ENCODE data around the gene CDKN3.

Gene CDKN3, protein sequence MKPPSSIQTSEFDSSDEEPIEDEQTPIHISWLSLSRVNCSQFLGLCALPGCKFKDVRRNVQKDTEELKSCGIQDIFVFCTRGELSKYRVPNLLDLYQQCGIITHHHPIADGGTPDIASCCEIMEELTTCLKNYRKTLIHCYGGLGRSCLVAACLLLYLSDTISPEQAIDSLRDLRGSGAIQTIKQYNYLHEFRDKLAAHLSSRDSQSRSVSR

DNA sequence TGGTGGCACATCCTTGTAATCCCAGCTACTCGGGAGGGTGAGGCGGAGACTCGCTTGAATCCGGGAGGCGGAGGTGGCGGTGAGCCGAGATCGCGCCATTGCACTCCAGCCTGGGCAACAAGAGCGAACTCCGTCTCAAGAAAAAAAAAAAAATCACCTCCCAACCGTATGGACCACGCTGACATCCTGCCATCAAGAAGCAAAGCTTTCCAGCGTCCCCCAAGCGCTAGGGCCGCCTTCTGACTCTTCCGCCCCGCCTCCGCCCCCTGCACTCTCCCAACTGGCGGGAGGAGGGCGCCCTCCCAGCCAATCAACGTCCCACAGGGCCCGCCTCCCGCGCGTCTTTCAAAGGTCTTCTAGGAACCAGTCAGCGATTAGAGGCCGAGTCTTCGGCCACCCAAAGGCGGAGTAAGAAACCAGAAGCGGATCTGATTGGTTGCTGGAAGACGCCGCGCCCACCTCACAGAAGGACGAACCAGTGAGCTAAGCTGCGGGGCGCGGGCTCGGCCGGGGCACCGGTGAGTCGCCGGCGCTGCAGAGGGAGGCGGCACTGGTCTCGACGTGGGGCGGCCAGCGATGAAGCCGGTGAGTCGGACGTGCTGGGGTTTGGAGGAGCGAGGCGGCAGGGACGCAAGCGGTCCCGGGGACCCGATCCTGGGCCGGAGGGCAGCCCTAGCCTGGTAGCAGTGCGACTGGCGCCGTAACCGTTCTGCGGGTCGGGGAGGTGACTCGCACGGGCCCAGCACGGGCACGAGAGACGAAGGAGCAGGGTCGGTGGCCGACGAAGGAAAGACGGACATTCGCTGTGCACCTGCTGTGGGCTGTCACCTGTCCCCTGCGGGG is at the start of gene CDKN3:
Gene CDKN3, plus strand, starts transcription at position 515 of the 843 bp plus-strand sequence. Its CDS starts 62 bp downstream, at position 577.
- Mint-ChIP-seq H3K27me3 (peaks cover 1% of the 10 kb centered on the region), H3K27ac (peak within 1 kb of the TSS; percentile 84), H3K9me3 (no peaks in the 10 kb centered on the region), H3K4me3 (peak within 1 kb of the TSS; percentile 88), H3K4me1 (peaks cover 38% of the 10 kb centered on the region), H3K36me3 (peaks cover 14% of the 10 kb centered on the region)
- CTCF ChIA-PET, result interaction anchor here (0.6 to 1.0 kb wide), 2 partner anchors 60 to 102 kb away, joined by 3 read pairs; no protein-coding TSS in a partner anchor
- DNase-seq, result peak; percentile 98

DNA sequence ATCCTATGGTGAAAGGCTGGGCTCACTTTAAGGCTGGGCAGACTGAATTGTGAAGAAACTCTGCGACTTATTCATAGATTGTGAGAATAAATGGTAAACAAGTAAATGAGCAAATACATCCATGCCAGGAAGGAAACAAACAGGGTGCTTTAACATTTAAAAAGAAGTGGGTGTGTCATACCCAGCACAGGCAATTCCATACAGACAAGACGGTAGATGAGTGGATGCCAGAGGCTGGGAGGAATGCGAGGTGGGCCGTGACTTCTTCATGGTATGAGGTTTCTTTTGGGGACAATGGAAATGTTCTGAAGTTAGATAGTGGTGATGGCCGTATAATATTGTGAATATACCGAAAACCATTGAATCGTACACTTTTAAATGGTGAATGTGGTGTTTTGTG is 49.8 kb upstream of the CDKN3 start:
- no peaks in the 10 kb centered on the region for H3K4me1 Mint-ChIP-seq
- no peak for DNase-seq
- no peak overlapping the region for H3K4me3 Mint-ChIP-seq
- no peaks in the 10 kb centered on the region for H3K9me3 Mint-ChIP-seq
- peaks cover 6% of the 10 kb centered on the region for H3K27me3 Mint-ChIP-seq
- CTCF ChIA-PET, result interaction anchor here (0.8 to 2.6 kb wide), 16 partner anchors 9 to 1478 kb away, joined by 3 to 20 read pairs (median 6); no protein-coding TSS in a partner anchor
- no peaks in the 10 kb centered on the region for H3K36me3 Mint-ChIP-seq
- H3K27ac Mint-ChIP-seq, result no peak overlapping the region

DNA sequence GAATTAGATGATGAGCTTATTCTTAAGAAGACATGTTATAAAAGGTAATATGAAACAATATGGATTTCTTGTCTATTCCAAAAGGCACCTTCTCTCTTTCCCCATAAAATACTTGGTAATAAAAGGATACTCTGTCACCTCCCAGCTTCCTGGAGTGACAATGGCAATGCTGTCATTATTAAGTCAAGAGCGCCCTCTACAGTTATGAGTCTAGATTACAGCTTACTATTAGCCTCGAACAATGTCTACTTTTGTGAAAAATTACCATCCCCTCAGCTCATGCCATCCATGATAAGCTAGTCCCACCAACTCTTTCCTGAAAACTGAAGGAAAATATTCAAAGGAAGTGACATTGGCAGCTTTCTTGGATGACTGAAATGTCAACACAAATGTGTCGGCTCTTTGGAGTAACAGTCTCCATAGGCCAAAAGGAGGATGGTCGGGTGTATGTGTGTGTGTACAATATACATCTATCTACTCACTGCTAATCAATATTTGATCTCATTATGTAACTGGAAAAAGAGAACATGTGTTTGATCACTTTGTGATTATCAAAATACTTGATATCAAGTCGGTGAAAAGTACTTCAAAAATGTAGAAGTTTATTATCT is 48.7 kb upstream of the CDKN3 start:
- Mint-ChIP-seq H3K4me1 (peaks cover 4% of the 10 kb centered on the region), H3K27me3 (peaks cover 6% of the 10 kb centered on the region), H3K9me3 (no peaks in the 10 kb centered on the region), H3K36me3 (no peaks in the 10 kb centered on the region), H3K27ac (no peak overlapping the region), H3K4me3 (no peak overlapping the region)
- DNase-seq, result no peak
- CTCF ChIA-PET, result interaction anchor here (0.7 to 2.6 kb wide), 29 partner anchors 8 to 1479 kb away, joined by 3 to 20 read pairs (median 4); no protein-coding TSS in a partner anchor

DNA sequence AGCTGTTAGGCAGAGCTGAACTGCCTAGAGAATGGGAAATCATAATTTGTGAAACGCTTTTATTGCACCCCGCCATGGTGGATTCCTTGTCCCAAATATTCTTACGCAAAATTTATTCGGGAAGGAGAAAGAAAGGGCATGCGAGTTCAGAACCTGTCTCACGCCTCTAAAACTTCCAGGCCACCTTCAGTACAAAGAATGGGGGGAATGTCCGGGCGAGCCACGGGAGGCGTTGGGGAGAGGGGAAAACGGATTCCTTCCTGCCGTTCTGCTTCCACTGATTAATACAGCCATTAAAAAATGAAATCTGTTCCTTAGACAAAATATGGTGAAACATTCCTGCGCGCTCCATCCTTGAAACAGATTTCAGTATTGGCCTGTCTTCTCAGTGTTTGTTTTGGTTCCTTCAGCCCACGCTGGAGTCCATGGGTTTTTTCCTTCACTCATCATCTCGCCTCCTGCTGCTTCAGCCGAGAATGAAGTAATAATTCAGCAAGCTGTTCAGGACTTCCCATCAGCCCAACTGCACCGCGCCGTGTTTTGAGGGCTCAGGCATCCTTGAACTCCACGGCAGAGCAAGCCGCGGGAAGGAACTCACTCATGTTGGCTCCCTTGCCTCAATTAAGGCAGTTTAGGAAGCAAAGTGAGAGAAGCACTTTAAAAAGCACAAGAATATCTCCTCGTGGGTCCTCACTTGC is 47.7 kb upstream of the CDKN3 start:
- Mint-ChIP-seq H3K27ac (no peak overlapping the region), H3K9me3 (no peaks in the 10 kb centered on the region), H3K27me3 (peaks cover 13% of the 10 kb centered on the region), H3K36me3 (no peaks in the 10 kb centered on the region), H3K4me3 (no peak overlapping the region), H3K4me1 (peaks cover 9% of the 10 kb centered on the region)
- CTCF ChIA-PET, result interaction anchor here (1.1 to 2.1 kb wide), 7 partner anchors 11 to 1053 kb away, joined by 4 to 20 read pairs (median 5); no protein-coding TSS in a partner anchor
- no peak for DNase-seq

DNA sequence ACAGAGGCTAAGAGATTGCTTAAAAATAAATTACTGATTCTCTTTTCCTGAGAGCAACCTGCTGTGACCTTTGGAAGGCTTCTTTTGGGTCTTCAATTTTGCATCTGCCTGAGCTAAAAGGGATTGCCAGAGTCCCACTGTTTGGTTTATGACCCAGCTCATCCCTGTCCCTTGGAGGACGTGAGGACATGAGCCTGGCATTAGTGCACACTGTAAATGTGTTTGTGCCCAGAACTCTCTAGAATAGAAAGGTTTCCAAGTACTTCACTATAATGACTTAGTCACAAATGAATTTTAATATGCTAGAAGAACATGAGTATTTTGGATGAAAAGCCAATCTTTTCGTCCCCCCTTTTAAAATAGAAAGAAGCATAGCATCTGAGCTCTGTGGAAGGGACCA is 47.1 kb upstream of the CDKN3 start:
- peaks cover 16% of the 10 kb centered on the region for H3K27me3 Mint-ChIP-seq
- H3K36me3 Mint-ChIP-seq, result no peaks in the 10 kb centered on the region
- H3K27ac Mint-ChIP-seq, result no peak overlapping the region
- no peak overlapping the region for H3K4me3 Mint-ChIP-seq
- H3K4me1 Mint-ChIP-seq, result peaks cover 9% of the 10 kb centered on the region
- CTCF ChIA-PET, result interaction anchor here (1.1 to 1.5 kb wide), 3 partner anchors 420 to 1054 kb away, joined by 4 to 5 read pairs (median 4); no protein-coding TSS in a partner anchor
- peaks cover 2% of the 10 kb centered on the region for H3K9me3 Mint-ChIP-seq
- DNase-seq, result no peak

DNA sequence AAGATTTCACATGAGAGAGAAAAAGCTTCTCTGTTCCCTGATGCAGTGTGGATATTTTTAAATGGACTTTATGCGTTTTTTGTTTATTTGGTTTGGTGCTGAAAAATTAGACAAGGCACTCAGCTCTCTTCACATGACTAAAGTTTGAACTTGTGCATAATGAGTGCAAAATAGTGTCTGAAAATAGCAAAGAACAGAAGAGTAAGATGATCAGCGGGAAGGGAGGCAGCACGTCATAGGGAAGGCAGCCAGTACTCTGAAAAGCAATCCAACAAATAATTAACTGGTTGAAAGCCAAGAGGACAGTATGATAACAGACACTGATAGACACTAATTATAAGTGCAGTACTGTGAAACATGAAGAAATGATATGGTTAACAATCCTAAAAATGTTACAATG is 46.6 kb upstream of the CDKN3 start:
- H3K9me3 Mint-ChIP-seq, result peaks cover 2% of the 10 kb centered on the region
- DNase-seq, result no peak
- CTCF ChIA-PET, result interaction anchor here (1.1 to 1.5 kb wide), 3 partner anchors 420 to 1055 kb away, joined by 4 to 5 read pairs (median 4); no protein-coding TSS in a partner anchor
- H3K27me3 Mint-ChIP-seq, result peaks cover 16% of the 10 kb centered on the region
- H3K4me1 Mint-ChIP-seq, result peaks cover 9% of the 10 kb centered on the region
- no peaks in the 10 kb centered on the region for H3K36me3 Mint-ChIP-seq
- H3K27ac Mint-ChIP-seq, result no peak overlapping the region
- no peak overlapping the region for H3K4me3 Mint-ChIP-seq

DNA sequence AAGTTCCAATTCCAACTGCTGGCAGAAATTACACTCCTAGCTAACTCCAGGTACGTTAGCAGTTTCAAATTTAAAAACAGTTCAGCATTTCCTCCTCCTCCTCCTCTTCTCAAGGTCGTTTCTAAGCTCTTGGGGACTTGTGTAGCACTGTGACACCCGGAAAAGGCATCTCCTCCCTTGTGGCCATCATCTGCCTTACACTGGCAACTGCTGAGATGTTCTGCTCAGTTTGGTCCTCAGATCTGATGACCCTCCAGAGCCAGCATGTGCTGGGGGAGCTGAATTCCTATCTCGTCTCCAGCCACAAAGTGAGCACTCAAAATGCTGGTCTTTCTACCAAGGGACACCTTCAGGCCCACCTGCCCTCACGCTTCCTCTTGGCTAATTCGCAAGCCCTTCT is 43.5 kb upstream of the CDKN3 start:
- CTCF ChIA-PET, result interaction anchor here (1.2 kb wide), 1 partner anchor 67 kb away, joined by 3 read pairs; no protein-coding TSS in a partner anchor
- no peak for DNase-seq
- Mint-ChIP-seq H3K4me3 (no peak overlapping the region), H3K27ac (no peak overlapping the region), H3K9me3 (peaks cover 2% of the 10 kb centered on the region), H3K36me3 (no peaks in the 10 kb centered on the region), H3K4me1 (peaks cover 9% of the 10 kb centered on the region), H3K27me3 (peaks cover 21% of the 10 kb centered on the region)

DNA sequence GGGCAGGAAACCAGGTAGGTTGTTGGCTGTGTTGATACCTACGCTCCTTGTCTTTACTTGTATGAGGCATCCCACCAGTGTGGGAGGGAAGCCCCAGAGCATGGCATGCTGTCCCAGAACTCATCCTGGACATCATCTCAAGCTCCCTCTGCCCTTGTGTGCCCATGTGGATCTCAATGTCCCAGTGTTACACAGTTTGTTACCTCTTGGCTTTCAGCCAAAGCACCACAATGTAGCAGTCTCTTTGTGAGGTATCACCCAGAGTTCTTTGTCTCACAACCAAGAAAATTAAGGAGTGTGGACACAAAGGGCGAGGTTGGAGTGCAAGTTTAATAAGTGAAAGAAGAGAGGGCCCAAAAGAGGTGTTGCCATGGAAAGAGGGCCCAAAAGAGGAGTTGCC is 43.1 kb upstream of the CDKN3 start:
- Mint-ChIP-seq H3K9me3 (peaks cover 2% of the 10 kb centered on the region), H3K27ac (no peak overlapping the region), H3K4me3 (no peak overlapping the region), H3K27me3 (peaks cover 21% of the 10 kb centered on the region), H3K36me3 (no peaks in the 10 kb centered on the region), H3K4me1 (peaks cover 9% of the 10 kb centered on the region)
- DNase-seq, result no peak
- CTCF ChIA-PET, result interaction anchor here (1.2 kb wide), 1 partner anchor 67 kb away, joined by 3 read pairs; no protein-coding TSS in a partner anchor

DNA sequence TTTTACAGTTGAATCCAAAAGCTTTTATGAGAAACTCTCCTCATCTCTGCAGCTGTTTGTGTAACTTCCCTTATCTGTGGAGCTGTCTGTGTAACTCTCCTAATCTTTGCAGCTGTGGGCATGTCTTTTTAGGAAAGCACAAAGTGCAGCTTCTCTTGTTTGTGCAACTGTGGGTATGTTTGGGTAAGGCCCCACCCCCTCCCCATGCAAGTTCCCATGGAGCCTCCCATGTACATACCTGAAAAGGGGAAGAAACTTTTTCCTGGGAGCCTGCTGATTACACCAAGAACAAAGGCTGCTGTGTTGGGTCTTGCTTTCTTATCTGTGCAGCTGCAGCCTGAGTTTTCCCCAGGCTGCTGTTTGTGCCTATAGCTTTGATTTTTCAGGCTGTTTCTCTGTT is 42.7 kb upstream of the CDKN3 start:
- Mint-ChIP-seq H3K27me3 (peaks cover 19% of the 10 kb centered on the region), H3K36me3 (no peaks in the 10 kb centered on the region), H3K27ac (no peak overlapping the region), H3K4me3 (no peak overlapping the region), H3K4me1 (peaks cover 9% of the 10 kb centered on the region), H3K9me3 (peaks cover 2% of the 10 kb centered on the region)
- CTCF ChIA-PET, result no interaction called here
- no peak for DNase-seq

DNA sequence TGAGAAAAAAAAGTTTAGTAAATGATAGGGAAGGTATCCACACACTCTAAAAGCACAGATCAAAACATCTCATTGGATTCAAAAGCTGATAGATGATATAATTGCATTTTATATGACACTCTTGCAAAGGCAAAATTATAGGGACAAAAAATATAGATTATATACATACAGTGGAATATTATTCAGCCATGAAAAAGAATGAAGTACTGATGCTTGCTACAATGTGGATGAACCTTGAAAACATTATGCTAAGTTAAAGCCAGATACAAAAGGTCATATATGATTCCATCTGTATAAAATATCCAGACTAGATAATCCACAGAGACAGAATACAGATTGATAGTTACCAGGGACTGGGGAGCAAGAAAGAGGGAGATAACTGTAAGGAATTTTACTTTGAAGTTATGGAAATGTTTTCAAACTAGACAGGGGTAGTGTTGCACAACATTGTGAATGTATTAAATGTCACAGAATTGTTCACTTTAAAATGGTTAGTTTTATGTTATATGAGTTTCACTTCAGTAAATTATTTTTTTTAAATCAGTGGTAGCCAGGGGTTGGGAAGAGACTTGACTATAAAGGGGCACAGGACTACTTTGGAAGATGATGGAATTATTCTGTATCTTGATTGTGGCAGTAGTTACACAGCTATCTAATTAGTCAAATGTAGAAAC is 41.7 kb upstream of the CDKN3 start:
- Mint-ChIP-seq H3K4me3 (no peak overlapping the region), H3K27me3 (peaks cover 18% of the 10 kb centered on the region), H3K9me3 (peaks cover 2% of the 10 kb centered on the region), H3K36me3 (no peaks in the 10 kb centered on the region), H3K27ac (no peak overlapping the region), H3K4me1 (peaks cover 9% of the 10 kb centered on the region)
- no peak for DNase-seq
- CTCF ChIA-PET, result no interaction called here

DNA sequence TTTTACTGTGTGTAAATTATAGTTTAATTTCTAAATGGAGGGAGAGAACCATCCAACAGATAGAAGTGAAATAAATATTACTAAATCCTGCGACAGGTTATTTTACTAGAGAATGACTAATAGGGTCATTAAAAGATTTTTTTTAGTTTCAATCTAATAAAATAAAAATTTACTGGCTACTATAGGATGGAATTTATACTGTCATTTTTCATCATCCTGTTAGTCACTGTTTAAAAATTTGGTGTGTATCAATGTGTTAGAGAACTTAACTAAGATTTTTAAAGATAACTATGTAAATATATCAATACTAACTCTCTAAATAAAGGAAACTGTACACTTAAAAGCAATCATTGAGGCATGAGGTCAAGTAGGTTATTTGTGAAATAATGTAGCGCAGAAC is 41.1 kb upstream of the CDKN3 start:
- peaks cover 23% of the 10 kb centered on the region for H3K27me3 Mint-ChIP-seq
- no peak for DNase-seq
- CTCF ChIA-PET, result interaction anchor here (1.5 kb wide), 1 partner anchor 8 kb away, joined by 6 read pairs; no protein-coding TSS in a partner anchor

GRCh38 chr14:54356172-54356571 is 40.6 kb upstream of the CDKN3 start:
- no peak for DNase-seq
- no peak overlapping the region for H3K4me3 Mint-ChIP-seq
- H3K9me3 Mint-ChIP-seq, result peaks cover 2% of the 10 kb centered on the region
- H3K36me3 Mint-ChIP-seq, result no peaks in the 10 kb centered on the region
- no peak overlapping the region for H3K27ac Mint-ChIP-seq
- CTCF ChIA-PET, result interaction anchor here (1.5 kb wide), 1 partner anchor 8 kb away, joined by 6 read pairs; no protein-coding TSS in a partner anchor
- peaks cover 9% of the 10 kb centered on the region for H3K4me1 Mint-ChIP-seq
- H3K27me3 Mint-ChIP-seq, result peaks cover 24% of the 10 kb centered on the region

More for the DNA sequence above, 41.1 kb upstream of the CDKN3 start:
- Mint-ChIP-seq H3K9me3 (peaks cover 2% of the 10 kb centered on the region), H3K27ac (no peak overlapping the region), H3K4me3 (no peak overlapping the region), H3K36me3 (no peaks in the 10 kb centered on the region), H3K4me1 (peaks cover 9% of the 10 kb centered on the region)

DNA sequence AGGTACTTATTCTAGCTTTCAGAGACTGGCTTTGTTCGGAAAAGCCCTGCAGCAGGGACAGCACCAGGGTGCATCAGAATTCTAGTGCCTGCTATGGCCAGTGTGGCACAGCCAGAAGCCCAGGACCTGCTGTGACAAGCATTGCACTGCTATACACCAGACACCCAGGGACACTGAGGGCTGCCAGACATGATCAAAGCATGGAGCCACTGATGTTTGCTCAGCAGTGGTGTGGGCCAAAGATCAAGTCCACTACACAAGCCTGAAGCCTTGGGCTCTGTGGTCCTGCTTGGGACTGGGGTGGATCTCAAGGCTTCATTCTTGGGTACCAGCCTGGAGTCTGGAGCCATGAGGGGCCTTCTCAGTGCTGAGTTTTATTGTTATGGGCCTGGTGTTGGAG is 36.1 kb upstream of the CDKN3 start:
- no peak for DNase-seq
- CTCF ChIA-PET, result no interaction called here
- no peaks in the 10 kb centered on the region for H3K9me3 Mint-ChIP-seq
- H3K36me3 Mint-ChIP-seq, result no peaks in the 10 kb centered on the region
- H3K4me1 Mint-ChIP-seq, result no peaks in the 10 kb centered on the region
- peaks cover 19% of the 10 kb centered on the region for H3K27me3 Mint-ChIP-seq
- H3K27ac Mint-ChIP-seq, result no peak overlapping the region
- H3K4me3 Mint-ChIP-seq, result no peak overlapping the region
